Lower leg skin (tissue), 3 donors: ENCODE data around the gene HMG20A.

Experiments used
- POLR2A ChIP-seq, 2 donors: fragments of 450-650 bp; IDR thresholded peaks; one replicate each; pipeline ENCODE4 v1.6.1; 2016 to 2017; ENCODE audit warnings: antibody characterized with exemption in 2 of 2, mild to moderate bottlenecking in 1 of 2, moderate library complexity in 1 of 2
- TF ChIP-seq, protein P1 (sequence below), 3 donors: fragments of 450-650 bp; IDR thresholded peaks; one replicate each; pipeline ENCODE4 v1.5.1; 2016; ENCODE audit warnings: antibody characterized with exemption in 3 of 3, mild to moderate bottlenecking in 3 of 3, moderate library complexity in 2 of 3

DNA sequence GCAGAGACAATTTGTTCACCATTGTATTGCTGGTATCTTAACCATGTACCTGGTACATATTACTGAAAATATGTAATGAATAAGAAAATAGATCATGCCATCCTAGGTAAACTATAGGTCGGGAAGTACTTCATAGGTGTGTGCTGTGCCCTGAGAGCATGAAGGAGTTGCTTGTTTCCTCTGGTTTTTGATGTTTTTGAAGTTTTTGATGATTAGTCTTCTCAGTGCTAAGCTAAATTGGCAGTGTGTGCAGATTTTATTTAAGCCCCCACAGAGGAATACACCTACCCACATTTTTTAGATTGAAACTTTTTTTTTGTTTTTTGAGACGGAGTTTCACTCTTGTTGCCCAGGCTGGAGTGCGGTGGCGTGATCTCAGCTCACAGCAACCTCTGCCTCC lies 16.6 kb downstream of the HMG20A start:
- no peak for TF ChIP-seq POLR2A (IDR thresholded peaks at IDR 0.05)
- TF ChIP-seq, protein P1, sequence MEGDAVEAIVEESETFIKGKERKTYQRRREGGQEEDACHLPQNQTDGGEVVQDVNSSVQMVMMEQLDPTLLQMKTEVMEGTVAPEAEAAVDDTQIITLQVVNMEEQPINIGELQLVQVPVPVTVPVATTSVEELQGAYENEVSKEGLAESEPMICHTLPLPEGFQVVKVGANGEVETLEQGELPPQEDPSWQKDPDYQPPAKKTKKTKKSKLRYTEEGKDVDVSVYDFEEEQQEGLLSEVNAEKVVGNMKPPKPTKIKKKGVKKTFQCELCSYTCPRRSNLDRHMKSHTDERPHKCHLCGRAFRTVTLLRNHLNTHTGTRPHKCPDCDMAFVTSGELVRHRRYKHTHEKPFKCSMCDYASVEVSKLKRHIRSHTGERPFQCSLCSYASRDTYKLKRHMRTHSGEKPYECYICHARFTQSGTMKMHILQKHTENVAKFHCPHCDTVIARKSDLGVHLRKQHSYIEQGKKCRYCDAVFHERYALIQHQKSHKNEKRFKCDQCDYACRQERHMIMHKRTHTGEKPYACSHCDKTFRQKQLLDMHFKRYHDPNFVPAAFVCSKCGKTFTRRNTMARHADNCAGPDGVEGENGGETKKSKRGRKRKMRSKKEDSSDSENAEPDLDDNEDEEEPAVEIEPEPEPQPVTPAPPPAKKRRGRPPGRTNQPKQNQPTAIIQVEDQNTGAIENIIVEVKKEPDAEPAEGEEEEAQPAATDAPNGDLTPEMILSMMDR (IDR thresholded peaks at IDR 0.05), result no peak
